Iris pigment epithelial cell (primary cell): ENCODE results near the gene CCDC192.

ENCODE experiments used
- DNase-seq: peaks from one replicate; pipeline ENCODE4 v3.0.0-alpha.2; 2011; ENCODE audit warnings: low read depth

Gene CCDC192

DNA sequence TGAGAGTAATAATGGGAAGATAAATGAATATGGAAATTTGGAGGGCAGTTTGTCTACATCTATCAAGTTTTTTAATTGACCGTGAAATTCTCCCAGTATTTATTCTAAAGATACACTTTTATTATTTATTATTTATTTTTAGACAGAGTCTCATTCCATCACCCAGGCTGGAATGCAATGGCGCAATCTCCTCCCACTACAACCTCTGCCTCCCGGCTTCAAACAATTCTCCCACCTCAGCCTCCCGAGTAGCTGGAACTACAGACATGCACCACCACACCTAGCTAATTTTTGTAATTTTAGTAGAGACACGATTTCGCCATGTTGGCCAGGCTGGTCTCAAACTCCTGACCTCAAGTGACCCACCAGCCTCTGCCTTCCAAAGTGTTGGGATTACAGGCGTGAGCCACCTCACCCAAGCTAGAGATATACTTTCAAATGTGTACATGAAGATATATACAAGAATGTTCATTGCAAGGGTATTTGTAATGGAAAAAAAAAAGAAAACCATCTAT is 282.7 kb downstream of the CCDC192 start:
- peak; percentile 38 for DNase-seq

DNA sequence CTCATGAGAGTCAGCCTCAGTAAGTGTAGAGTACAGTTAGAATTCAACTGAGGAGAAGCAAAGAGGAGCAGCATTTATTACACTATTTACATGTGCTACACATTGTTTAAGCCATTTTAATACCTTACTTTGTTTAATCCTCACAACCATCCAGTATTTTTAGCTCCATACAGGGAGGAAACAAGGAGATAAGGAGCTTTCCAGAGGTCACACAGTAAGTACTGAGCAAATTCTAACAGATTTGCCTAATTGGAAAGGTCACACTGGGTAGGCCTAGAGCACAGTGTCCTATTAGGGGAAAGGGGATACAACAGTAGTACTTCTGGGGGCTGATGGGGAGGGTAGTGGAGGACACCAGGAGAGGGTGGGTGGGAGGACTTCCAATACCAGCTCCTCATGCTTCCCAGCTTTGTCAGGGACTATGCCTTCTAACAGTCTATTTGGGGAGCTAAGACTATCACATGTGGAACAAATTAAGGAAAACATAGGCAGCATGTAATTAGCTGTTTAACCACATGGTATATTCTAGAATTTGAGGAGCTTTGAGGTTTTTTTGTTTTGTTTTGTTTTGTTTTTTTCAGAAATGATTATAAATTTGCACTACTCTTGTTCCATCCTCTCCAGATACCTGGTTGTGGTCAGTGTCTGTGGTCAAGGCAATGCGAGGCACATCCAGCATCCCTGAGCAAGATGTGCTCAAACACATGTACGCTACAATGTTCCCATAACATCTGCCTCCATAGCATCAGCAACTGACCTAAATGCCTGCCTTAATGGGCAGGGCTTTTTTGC is 284.4 kb downstream of the CCDC192 start:
- no peak for DNase-seq

DNA sequence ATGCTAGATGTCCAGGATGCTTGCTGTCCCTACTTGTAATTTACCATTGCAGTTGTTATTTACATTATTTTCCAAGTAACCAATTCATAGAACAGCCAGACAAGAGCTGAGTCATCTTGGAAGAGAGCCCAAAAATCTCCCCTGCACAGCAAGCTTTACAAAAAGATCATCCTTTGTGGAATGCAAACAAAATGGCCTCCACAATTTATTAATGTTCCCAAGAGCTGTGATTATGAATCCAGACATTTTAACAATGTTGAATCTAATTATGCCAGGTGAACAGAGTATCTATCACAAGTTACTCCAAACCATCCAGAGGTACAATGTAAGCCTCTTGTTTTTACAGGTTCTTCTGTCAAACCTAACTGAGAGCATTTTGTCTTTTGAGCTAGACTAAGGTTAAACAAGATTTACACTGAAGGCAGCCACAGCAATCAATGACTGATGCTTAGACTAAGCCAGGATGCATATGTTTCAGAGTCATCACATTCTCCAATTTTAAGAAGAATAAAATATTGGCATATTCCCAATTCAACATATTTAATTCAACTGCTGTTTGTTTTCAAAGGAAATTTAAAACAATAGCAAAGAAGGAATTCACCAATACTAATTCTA is 285.1 kb downstream of the CCDC192 start:
- DNase-seq = peak; percentile 96
